HepG2 (cell line): ENCODE data around the gene PNPLA2. TPM values are rescaled to one million over a fixed set of nuclear protein-coding genes. Genes with fewer than 3 reads are reported as not detected.

ENCODE experiments used
- ATF3 ChIP-seq: sonication (generic); formaldehyde crosslinking; IDR thresholded peaks from 2 replicates; pipeline ENCODE4 v1.4.0; 2020; ENCODE audit warnings: missing genetic modification reagents
- HNRNPL ChIP-seq: fragments of 200-400 bp; formaldehyde crosslinking; IDR thresholded peaks from 2 replicates; pipeline ENCODE4 v1.6.1; 2017; ENCODE audit warnings: mild to moderate bottlenecking, low read depth, low read length
- MBD4 ChIP-seq: IDR thresholded peaks from 2 replicates; pipeline ENCODE4 v1.6.1; 2012; ENCODE audit warnings: low read length, inconsistent platforms, borderline replicate concordance
- MTF1 ChIP-seq: sonication (generic); formaldehyde crosslinking; IDR thresholded peaks from 2 replicates; pipeline ENCODE4 v1.5.0; 2020; ENCODE audit warnings: missing genetic modification reagents
- RFX5 ChIP-seq: IDR thresholded peaks from 2 replicates; pipeline ENCODE4 v1.6.1; 2011; ENCODE audit warnings: low read depth, low read length, improper control_type of control experiment
- SP5 ChIP-seq: IDR thresholded peaks from 2 replicates; pipeline ENCODE4 v1.6.1; 2016; ENCODE audit warnings: low read depth, borderline replicate concordance
- ZBED4 ChIP-seq: sonication (generic); formaldehyde crosslinking; IDR thresholded peaks from 2 replicates; pipeline ENCODE4 v1.4.0; 2020; ENCODE audit warnings: missing genetic modification reagents, borderline replicate concordance
- ZHX2 ChIP-seq, 2 experiments: sonication (generic) in 1 of 2; formaldehyde crosslinking in 1 of 2; IDR thresholded peaks; 2 replicates each; pipeline versions ENCODE4 v1.6.1 to v1.9.0; 2014 to 2022; ENCODE audit warnings: antibody characterized with exemption in 1 of 2, borderline replicate concordance in 1 of 2, inconsistent platforms in 1 of 2, low read depth in 1 of 2, missing genetic modification reagents in 1 of 2
- ZNF264 ChIP-seq: sonication (generic); formaldehyde crosslinking; IDR thresholded peaks from 2 replicates; pipeline ENCODE4 v1.4.0; 2020; ENCODE audit warnings: missing genetic modification reagents
- ZNF496 ChIP-seq: sonication (generic); formaldehyde crosslinking; IDR thresholded peaks from 2 replicates; pipeline ENCODE4 v1.8.1; 2023; ENCODE audit warnings: mild to moderate bottlenecking, moderate library complexity, missing genetic modification reagents; ENCODE audit not compliant: insufficient replicate concordance
- ZNF512B ChIP-seq: sonication (generic); formaldehyde crosslinking; IDR thresholded peaks from 2 replicates; pipeline ENCODE4 v1.5.1; 2020; ENCODE audit warnings: missing genetic modification reagents, mild to moderate bottlenecking, borderline replicate concordance
- ZNF800 ChIP-seq: sonication (generic); formaldehyde crosslinking; IDR thresholded peaks from 2 replicates; pipeline ENCODE4 v1.4.0; 2020; ENCODE audit warnings: missing genetic modification reagents
- polyA plus RNA-seq, 8 experiments: library from polyadenylated mRNA; depleted of rRNA in 3 of 8; stranded (reverse) in 7 of 8; unstranded in 1 of 8; fragments of >200 nt; fragmentation: Illumina TruSeq in 4 of 8; extraction: Trizol in 4 of 8; gene quantifications; 2 replicates each; pipeline versions ENCODE4 v1.2.1 to v1.2.3, GENCODE V29; 2011 to 2016; ENCODE audit warnings: low read depth in 4 of 8, missing spikeins in 1 of 8, mixed read lengths in 1 of 8; ENCODE audit not compliant: insufficient read depth in 1 of 8
- total RNA-seq, 5 experiments: library from RNA; depleted of rRNA; stranded (reverse); fragments of >200 nt; fragmentation: Illumina TruSeq; extraction: Trizol; gene quantifications; 2 replicates each; pipeline ENCODE4 v1.2.3, GENCODE V29; 2016; ENCODE audit warnings: low read depth in 1 of 5

Gene PNPLA2
- total and polyA plus RNA-seq, 2 of the 13 experiments (the other 11 are each of a cell fraction or from before 2014, with no cell fraction given), result 10.5 to 43.2 TPM

GRCh38 chr11:819943-820649, 1.4 kb downstream of the PNPLA2 start (continued):
- TF ChIP-seq ZNF512B (CRISPR knock-in tag) (no peak), ZNF264 (CRISPR knock-in tag) (0 out of 2 replicates have a peak, but pooled peaks have one; percentile 28), SP5 (peak; percentile 30; the same call in 1 of the 2 replicates), ATF3 (CRISPR knock-in tag) (no peak), ZHX2 (IDR thresholded peaks at IDR 0.05; ENCODE audit: low read depth) (no peak), ZHX2 (CRISPR knock-in tag; IDR thresholded peaks at IDR 0.05; ENCODE audit: borderline replicate concordance) (no peak), MBD4 (no peak), ZBED4 (CRISPR knock-in tag) (no peak), MTF1 (CRISPR knock-in tag) (0 out of 2 replicates have a peak, but pooled peaks have one; percentile 54), HNRNPL (no peak), ZNF496 (CRISPR knock-in tag) (no peak), ZNF800 (CRISPR knock-in tag) (no peak), RFX5 (no peak)
